GM21723 (cell line): ENCODE measurements around the gene GPATCH2.

Experiments
- ATAC-seq: cut with Tn5 transposase; IDR thresholded peaks from one replicate; pipeline ENCODE4 v1.9.1; 2021; ENCODE audit warnings: mild to moderate bottlenecking, moderate library complexity; ENCODE audit not compliant: unreplicated experiment

The GPATCH2 gene

GRCh38 chr1:217630711-217631591, at the start of gene GPATCH2, which contains the start of gene SPATA17:
Gene GPATCH2 (minus strand): TSS chr1:217631090. CDS start chr1:217630971, 119 bp downstream.
Gene SPATA17 (plus strand): TSS chr1:217631344. CDS start chr1:217631379, 35 bp downstream.
- ATAC-seq, result peak; percentile 99

DNA sequence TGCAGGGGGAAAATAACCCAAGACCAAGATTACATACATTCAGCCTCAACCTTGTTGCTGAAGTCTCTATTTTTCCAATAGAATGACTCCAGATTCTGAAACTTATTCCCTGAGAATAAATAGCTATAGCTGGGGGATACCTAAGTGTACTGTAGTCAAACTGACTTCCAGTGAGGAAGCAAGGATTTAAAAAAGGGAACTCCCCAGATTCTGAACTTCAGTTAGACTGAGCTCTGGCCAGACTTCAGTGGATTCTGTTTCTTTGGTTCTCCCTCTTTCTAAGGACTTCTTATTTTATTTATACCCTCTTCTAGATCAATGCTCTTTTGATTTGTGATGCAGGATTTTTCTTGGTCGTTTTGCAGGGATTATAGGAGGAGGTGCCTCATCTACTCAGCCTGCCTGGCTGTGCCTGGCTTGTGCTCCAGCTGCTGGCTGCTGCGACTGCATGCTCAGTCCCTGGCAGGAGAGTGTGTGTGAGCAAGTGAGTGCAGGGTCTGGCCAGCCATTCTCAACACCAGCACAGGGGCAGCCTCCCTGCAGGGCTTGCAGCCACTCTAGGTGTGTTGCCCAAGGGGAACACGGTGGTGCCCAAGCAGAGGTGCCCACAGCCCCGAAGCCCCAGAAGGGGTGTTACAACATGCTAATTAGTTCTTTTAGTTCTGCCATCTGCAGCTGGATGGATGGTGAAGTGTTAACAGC, 43.3 kb upstream of the GPATCH2 start:
- ATAC-seq, result no peak

- ATAC-seq, result peak; percentile 57
Observed at GRCh38 chr1:217673387-217673786, 42.5 kb upstream of the GPATCH2 start.

DNA sequence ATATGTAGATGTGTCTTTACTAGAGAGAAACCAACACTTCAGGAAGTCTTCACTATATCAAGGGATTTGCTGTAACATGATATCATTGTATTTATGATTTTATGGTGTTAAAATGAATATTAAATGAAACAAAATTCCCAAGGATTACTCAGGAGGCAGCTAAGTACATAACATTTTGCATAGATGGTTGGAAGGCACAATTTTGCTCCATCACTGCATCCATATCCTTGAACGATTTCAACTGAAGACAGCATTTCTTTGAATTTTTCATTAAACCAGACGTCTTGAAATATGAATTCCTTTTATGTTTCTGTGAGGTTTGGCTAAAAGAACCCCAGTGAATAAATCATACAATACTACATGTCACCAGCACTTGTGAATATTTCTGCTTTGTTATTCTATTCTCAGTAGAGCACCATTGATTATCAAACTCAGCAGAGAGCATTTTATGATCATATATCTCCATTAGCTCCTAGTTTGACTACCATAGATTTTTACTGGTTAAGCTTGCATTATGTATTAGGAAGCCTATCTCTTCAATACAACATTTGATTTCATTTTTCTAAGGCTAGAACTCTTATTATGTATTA, 37.6 kb upstream of the GPATCH2 start:
- no peak for ATAC-seq

- no peak for ATAC-seq
Observed at GRCh38 chr1:217661407-217661806, 30.5 kb upstream of the GPATCH2 start.

DNA sequence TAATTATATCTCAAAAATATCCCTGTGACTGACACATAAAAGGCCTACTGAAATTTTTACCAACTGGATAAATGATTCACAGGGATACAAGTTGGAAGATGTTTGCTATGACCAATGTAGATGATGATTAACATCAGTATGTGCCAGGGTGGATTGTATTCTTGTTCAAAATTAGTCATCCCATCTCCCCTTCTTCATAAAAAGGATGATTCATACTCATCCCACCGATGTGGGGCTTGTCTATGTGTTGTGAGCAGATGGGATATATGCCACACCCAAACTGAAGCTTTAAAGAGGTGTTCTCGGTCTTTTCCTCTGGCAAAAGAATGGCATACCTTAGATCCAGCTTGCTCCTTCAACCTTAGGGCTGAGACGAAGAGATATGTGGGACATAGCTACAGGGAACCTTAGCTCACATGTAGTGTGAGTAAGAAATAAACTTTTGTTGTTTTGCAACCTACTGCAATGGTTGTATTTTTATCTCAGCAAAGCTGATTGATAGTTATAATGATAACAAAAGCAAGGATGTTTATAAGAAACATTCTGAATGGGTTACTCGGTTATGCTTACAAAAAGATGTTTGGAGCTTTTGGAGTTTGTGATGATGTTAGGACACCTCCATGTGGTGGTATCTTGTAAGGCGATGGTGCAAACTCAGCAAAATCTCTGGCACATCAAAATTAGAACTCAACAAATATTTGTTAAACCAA, 29.6 kb upstream of the GPATCH2 start:
- peak; percentile 78 for ATAC-seq

GRCh38 chr1:217650674-217651073, 19.8 kb upstream of the GPATCH2 start:
- no peak for ATAC-seq

GRCh38 chr1:217647791-217648190, 16.9 kb upstream of the GPATCH2 start:
- no peak for ATAC-seq

DNA sequence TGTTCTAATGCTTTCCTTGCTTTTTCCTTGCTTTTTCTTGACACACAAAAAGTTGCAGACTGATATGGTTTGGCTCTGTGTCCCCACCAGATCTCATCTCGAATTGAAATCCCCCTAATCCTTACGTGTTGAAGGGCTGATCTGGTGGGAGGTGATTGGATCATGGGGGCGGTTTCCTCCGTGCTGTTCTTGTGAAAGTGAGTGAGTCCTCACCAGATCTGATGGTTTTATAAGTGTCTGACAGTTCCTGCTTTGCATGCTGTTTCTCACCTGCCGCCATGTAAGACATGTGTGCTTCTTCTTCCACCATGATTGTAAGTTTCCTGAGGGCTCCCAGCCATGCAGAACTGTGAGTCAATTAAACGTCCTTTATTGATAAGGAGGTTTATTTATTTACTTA, 11.6 kb upstream of the GPATCH2 start:
- ATAC-seq, result no peak

DNA sequence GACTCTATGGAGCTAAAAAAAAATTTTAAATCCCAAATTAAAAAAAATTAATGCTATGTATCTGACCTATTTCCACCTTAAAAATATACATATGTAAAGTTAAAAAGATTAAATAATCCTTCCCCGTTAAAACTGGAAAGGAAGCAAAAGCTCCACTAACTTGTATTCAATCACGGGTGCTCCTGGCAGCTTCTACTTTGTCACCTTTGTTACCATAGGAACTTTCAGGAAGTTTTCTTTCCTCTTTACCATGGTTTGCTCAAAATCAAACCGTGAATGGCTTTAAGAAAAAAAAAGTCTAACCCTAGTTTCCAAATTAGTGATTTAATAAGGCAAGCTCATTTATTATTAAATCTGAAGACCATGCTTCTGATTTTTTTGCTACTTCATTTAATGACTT, 3.5 kb downstream of the GPATCH2 start:
- no peak for ATAC-seq

DNA sequence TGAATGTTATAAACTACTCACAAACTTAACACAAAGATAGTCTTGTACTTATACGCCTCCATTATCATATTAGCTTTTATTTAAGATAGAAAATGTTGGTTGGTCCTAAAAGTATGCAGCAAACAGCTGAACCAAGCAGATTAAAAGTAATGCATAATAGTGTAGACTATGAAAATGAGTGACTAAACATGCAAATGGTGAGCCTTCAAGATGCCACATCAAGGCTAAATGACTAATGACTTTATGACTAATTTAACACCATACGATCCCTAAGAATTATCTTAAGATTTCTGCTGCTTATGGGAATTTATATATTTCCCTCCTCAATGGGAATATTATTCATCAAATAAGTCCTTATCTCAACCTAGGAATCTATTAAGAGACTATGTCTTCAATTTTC, 4.6 kb downstream of the GPATCH2 start:
- ATAC-seq, result no peak

GRCh38 chr1:217622042-217622441, 8.8 kb downstream of the GPATCH2 start:
- ATAC-seq, result peak; percentile 32

DNA sequence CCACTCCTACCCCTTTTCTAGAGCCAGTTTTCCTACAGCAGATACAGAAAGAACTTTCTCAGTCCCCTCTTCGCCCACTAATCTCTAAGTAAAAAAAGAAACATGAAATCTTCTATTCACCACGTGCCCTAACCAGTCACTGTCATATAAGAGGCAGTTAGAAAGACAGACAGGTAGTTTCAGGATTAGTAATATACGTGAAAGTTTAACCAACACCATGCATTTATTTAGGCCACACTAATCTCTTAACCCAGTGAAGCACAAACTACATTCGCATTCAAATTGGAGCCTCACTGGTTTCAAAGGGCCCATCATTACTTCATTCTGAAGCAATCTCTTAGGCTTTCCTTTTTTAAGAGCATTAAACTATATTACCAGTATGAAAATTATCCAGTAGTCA, 10.1 kb downstream of the GPATCH2 start:
- ATAC-seq, result peak; percentile 100

GRCh38 chr1:217617126-217617525, 13.8 kb downstream of the GPATCH2 start:
- no peak for ATAC-seq

DNA sequence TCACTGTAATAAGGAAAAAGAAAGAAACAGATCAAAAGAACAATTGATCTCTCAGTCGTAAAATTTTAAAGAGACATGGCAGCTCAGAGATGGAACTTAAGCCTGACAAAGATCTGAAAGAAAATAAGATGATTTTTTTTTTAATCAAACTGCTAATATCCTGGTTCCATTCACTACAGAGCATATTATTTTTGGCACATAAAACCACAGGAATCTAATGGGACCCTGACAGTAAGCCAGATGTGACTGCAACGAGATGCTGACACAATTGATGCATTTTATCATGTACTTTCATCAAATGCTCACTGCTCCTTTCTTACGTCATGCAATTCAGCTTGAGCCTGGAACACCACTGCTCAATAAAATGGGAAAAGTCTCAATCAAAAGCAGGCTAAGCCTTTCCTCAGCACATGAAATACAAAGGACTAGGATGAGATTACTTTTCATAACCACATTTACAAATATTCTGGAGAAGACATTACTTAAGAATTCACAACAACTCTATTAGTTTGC, 16.6 kb downstream of the GPATCH2 start:
- no peak for ATAC-seq

GRCh38 chr1:217605390-217605789, 25.5 kb downstream of the GPATCH2 start:
- ATAC-seq, result no peak

- no peak for ATAC-seq
Observed at GRCh38 chr1:217602380-217602779, 28.5 kb downstream of the GPATCH2 start.

GRCh38 chr1:217599154-217599553, 31.7 kb downstream of the GPATCH2 start:
- no peak for ATAC-seq

GRCh38 chr1:217590598-217590997, 40.3 kb downstream of the GPATCH2 start:
- no peak for ATAC-seq

DNA sequence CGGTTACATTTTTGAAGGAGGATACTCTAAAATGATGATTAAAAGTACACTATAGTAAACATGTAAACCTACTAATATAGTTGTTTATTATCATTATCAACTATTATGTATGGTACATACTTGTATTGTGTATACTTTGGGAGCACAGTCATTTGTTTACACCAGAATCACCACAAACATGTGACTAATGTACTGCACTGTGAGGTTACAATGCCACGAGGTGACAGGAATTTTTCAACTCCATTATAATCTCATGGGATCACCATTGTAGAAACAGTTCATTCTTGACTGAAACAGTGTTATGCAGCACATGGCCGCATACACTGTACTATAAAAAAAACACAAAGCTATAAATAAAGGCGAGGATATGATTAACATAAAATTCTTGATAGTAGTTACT, 44.3 kb downstream of the GPATCH2 start:
- ATAC-seq, result no peak

GRCh38 chr1:217585577-217585976, 45.3 kb downstream of the GPATCH2 start:
- no peak for ATAC-seq
